PC-9 (cell line): ENCODE data around the gene CDH13.

ENCODE experiments used
- CTCF ChIP-seq: fragments of 200-600 bp; sonication (generic); conservative IDR thresholded peaks from 2 replicates; pipeline ENCODE4 v1.6.1; 2017; ENCODE audit warnings: mixed run types, antibody characterized with exemption, mild to moderate bottlenecking, moderate library complexity
- EZH2 ChIP-seq: fragments of 200-600 bp; sonication (generic); IDR thresholded peaks from 2 replicates; pipeline ENCODE4 v1.8.0; 2017; ENCODE audit warnings: antibody characterized with exemption, low read depth

GRCh38 chr16:82713778-82714177, 87.0 kb downstream of the CDH13 start:
- no peak for TF ChIP-seq CTCF
- TF ChIP-seq EZH2 = no peak
